Brain pericyte (primary cell): ENCODE results near the gene TTLL5.

Experiments
- DNase-seq: peaks from one replicate; pipeline ENCODE4 v3.0.0-alpha.2; 2012; ENCODE audit warnings: low read depth, low spot score

The TTLL5 gene, protein sequence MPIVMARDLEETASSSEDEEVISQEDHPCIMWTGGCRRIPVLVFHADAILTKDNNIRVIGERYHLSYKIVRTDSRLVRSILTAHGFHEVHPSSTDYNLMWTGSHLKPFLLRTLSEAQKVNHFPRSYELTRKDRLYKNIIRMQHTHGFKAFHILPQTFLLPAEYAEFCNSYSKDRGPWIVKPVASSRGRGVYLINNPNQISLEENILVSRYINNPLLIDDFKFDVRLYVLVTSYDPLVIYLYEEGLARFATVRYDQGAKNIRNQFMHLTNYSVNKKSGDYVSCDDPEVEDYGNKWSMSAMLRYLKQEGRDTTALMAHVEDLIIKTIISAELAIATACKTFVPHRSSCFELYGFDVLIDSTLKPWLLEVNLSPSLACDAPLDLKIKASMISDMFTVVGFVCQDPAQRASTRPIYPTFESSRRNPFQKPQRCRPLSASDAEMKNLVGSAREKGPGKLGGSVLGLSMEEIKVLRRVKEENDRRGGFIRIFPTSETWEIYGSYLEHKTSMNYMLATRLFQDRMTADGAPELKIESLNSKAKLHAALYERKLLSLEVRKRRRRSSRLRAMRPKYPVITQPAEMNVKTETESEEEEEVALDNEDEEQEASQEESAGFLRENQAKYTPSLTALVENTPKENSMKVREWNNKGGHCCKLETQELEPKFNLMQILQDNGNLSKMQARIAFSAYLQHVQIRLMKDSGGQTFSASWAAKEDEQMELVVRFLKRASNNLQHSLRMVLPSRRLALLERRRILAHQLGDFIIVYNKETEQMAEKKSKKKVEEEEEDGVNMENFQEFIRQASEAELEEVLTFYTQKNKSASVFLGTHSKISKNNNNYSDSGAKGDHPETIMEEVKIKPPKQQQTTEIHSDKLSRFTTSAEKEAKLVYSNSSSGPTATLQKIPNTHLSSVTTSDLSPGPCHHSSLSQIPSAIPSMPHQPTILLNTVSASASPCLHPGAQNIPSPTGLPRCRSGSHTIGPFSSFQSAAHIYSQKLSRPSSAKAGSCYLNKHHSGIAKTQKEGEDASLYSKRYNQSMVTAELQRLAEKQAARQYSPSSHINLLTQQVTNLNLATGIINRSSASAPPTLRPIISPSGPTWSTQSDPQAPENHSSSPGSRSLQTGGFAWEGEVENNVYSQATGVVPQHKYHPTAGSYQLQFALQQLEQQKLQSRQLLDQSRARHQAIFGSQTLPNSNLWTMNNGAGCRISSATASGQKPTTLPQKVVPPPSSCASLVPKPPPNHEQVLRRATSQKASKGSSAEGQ (N-terminal part only)

DNA sequence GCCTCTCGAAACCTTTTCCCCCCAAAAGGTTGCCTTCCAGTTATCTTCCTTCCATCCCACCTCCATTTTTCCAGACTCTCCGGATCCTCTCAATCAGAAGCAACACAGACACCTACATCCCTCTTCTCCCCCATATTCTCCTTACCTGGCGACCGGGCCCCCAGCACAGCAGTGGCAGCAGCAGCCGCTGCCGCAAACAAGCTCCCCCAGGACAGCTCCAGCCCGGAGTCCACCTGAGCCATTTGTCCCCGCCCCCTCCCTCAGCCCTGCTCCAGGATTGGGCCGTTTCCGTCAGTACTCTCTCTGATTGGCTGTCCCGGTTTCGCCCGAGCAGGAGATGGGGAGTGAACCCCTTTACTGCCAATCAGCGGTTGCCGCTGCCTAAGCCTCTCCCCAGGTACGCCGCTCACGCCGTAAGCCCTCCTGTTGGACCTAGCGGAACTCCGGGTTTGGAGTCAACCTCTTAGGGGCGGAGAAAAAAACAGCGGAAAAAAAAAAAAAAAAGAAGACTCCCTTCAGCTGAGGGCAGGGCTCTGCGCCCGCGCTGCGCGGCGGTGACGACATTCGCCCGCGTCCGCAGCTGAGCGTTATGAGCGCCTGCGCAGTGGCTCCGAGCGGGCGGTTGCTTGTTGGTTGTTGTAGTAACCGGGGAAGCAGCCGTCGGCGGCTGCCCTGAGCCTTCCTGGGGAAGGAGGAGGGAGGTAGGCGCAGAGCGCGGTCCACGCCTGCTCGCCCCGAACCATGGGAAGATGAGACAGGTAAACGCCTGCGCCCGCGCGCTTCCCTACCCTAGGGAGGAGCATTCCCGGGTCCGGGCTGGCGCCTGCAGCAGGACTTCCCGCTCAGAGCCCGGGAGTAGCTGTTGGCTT, at the start of gene TTLL5, which contains the start of gene ERG28:
Gene TTLL5, plus strand, starts transcription at position 617 of the 869 bp plus-strand sequence. CDS start 1,904 bp downstream, outside the sequence.
Gene ERG28, minus strand, starts transcription at position 247 of the 869 bp plus-strand sequence. CDS start 3,374 bp downstream, outside the sequence.
- DNase-seq: peak; percentile 97

DNA sequence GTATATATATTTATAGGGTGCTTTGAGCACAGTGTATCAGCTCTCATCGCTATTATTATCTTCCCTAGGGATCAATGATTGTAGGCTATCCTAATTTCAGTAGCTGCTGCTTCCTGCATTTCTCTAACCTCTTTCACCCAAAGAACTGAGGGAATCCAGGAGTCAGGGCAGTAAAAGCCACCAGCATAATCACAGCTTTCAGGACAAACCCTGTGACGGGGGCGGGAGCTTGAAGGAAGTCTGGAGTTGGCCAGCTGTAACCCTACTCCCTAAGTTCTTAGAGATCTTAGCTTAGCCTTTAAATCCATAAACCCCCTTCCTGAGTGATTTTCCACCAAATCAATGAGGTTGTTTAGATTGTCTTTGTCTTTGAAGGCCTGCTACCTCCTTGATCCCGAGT, 48.9 kb upstream of the TTLL5 start:
- no peak for DNase-seq

DNA sequence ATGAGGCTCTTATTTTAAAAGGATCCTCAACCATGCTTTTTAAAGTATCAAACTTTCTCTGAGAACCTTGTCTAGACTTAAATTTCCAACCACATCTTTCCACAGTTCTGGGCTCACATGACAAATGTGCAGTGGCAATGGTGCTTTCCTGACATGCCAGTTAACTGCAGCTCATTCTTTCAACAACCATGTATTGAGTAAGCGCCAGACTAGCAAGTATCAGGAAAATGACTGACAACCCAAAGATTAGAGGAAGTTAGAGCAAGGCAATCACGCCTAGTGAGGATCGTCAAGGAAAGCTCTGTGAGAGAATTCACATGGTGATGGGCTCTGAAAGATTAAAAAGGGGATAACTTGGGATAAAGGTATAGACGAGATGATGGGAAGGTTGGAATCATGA, 46.9 kb upstream of the TTLL5 start:
- no peak for DNase-seq

DNA sequence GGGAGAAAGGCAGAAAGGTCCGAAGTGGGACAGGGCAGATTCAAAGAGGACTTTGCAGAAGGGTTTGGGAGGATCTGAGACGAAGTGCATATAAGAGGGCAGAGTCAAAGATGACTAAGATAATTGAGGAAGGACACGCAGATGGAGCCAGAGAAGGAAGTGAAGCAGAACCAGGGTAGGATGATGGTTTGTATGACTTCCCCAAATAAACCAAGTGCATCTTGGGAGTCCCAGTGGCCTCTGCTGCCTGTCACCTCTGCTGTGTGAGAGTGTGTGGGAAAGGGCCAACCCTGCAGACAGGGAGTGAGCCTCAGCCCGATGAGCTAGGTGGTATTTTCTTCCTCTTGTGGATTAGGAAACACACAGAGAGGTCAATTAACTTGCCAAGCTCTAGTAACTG, 45.8 kb upstream of the TTLL5 start:
- no peak for DNase-seq

DNA sequence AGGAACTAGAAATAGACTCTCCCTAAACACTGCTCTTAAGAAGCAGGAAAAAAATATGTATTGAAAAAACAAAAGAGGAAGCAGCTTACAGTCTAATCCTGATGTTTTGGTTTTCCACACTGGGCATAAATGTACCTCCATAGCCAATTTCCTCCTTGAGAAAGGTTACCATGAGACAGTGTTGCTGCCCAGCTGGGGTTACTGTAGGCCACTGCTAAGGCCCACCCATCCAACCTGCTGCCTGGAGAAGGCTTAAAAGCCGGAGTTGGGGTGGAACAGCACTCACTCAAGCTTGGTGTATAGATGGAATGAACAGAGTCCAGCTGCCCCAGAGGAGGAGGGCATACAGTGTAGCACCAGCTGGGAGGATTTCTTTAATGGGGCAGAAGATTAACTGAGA, 41.5 kb upstream of the TTLL5 start:
- DNase-seq: no peak

DNA sequence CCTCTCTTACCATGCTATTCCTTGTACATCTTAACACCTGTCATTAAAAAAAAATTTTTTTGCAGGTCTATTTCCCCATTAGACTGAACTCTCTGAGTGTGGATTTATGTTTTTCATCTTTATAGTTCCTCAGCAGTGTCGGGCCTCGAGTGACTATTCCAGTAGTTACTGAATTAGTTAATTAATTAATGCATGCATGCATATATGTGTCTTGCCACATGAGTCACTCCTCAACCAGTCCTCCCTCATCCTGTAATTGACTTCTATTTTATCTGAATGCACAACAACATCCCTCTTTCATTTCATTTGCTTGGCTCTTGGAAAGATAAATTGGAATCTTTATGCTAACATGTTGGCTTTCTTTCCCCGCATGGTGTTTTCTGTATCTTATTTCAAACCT, 36.0 kb upstream of the TTLL5 start:
- DNase-seq: no peak

DNA sequence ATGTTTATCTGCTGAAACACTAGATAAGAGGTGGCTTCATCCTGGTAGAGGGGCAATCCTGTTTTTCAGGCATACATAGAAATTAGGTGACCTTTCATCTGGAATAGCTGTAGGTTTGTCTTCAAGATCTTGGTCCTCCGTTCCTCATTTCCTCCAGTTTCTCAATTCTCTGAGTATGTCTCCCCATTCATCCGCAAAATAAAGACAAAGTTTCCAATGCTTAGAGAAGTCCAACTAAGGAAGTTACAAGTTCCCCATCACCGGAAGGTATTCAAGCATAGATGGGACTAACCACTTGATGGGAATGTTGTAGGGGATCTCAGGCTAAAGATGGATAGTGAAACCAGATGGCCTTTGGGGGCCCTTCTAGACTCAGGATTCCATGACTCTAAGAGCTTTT, 34.6 kb upstream of the TTLL5 start:
- DNase-seq: no peak

DNA sequence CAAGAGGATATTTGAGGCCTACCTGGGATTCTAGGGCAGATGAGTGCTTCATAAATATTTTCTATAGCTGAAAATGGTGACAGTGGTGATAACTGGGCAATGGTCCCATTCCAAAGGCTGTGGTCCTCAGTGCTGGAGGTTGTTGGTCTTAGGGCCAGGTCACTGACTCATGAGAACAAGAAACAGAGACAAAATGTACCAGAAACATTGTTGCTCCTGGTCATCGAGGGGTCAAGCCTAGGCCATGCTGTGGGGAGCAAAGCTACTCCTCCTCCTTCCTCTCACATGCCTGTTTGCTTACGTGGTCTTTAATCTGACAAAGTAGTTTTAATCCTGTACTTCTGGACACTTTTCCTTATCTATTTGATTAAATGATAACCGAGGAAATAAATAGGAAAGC, 34.2 kb upstream of the TTLL5 start:
- DNase-seq: no peak

DNA sequence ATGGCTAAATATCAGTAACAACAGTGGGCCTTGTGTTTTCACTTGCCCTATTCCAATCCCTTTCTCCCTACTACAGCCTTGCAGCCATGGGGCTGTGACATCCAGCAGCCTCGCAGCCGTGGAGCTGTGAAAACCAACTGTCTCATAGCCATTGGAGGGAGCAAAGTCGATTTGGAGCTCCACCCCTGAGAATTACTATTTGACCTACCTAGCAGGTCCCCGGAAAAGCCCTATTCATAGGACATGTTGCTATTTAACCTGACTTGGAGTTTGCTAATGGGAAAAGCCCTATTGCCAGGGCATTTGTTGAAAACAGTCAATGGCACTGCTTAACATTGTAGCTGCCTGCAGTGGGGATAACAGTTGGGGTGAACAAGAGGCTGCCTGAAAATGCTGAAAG, 33.6 kb upstream of the TTLL5 start:
- DNase-seq: no peak

DNA sequence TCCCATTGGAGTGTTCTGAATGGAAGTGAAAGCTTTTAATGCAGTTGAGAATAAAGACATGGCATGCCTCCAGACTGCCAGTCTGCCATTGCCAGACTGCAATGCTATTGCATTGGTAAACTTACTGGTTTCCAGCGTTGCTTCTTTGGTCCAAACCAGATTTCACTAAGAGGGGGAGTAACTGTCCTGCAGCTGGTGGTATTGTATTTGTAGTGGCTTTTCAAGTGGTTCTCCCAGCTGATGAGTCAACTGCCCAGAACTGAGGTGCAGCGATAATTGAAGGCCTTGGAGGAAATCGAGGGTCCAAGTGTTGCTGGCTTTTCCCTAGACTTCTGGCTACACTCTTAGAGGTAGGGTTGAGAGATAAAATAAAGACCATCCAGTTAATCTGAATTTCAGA, 32.2 kb upstream of the TTLL5 start:
- no peak for DNase-seq

DNA sequence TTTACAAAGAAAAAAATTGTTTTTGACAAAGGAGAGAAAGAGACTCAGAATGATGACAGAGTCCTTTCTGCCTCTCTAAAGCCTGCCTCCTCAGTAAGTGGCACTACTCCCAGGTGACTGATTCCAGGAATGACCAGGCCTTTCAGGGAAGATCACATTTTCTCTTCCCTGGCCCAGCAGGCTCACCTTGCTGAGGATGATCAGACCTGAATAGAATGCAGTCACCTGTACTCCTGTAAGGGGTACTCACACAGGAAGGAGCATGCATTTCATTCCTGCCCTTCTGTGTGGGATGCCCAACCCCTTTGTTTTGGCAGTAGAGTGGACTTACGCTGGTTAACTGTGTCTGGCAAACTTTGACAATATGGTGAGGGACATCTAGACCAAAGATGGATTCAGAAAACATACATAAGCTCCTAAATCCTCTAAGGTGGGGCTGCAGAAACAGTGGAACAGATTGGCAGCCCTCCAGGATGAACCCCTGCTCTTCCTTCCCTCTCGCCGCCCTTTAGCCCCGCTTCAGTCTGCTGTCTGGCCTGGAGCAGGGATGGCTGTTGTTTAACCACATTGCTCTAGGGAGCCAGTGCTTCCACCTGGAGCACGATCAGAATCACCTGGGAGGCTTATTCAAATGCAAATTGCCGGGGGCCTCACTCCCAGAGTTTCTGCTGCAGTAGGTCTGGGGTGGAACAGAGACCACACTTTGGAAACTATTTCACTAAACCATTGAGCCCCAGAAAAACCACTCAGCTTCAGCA, 30.2 kb upstream of the TTLL5 start:
- no peak for DNase-seq

DNA sequence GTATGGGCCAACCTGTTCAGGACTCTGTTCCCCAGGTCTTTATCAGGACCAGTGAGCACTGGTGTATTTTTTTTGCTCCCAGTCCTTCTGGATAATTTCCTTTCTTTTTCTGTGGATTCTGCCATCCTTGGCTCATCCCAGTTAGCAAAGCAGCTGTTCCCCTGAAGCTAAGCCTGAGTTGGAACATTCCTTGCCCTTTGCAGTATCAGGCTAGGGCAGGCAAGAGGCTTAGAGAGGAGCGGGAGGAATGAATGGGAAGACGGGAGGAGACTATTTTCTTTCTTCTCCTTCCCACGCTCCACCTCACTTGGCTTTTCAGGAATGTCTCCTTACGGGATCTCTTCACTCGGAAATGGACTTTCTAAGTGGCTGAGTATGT, 29.6 kb upstream of the TTLL5 start:
- DNase-seq: no peak

DNA sequence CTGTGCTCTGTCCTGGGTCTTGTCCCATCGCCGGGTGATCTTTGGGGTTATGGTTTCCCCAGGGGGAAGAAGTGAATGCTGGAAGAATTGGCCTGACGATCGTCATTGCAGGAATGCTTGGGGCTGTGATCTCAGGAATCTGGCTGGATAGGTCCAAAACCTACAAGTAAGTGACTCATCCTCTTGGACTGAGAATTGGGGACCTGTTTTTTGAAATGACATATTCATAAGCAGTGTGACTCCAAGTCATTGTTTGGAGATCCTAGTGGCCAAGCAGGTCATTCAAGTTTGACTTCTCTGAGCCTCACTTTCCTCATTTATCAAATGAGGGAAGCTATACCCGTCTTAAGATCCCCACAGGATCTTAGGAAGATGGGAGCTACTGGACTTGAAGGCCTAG, 26.2 kb upstream of the TTLL5 start:
- no peak for DNase-seq

DNA sequence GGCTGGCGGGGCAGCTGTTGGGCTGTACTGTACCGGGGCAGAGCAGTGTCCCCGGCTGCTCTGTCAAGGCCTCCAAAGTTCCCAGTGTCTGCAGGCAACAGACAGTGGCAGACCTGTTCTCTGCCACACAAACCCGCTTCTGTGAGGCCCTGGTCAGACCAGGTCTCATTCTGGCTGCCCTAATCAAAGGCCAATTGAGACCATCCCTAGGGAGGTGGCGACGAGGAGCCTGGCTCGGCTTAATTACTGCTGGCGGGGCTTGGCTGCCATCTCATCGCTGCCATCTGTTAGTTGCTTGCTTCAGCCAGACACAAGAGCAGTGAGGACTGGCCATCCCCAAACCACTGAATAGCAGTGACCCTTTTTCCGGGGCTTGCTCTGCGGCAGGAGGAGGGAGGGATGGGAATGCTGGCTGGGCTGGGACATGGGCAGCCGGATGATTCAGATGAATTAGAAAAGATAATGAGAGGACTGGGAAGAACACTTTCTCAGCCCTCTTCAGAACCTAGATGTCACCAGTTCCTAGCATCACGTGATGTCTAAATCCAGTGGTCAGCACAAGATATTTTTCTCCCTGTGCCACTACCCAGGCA, 24.9 kb upstream of the TTLL5 start:
- no peak for DNase-seq

DNA sequence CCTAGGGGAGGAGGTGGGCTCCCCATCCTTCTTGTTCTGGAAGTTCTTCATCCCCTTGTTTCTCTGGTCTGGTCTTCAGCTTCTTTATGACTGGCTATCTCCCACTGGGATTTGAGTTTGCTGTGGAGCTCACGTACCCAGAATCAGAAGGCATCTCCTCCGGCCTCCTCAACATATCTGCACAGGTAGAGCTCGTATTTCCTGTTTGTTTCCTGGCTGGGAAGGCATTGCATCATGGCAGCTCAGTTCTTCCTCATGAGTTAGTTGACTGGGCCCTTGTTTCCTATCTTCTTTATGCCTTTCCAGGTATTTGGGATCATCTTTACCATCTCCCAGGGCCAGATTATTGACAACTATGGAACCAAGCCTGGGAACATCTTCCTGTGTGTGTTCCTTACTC, 20.2 kb upstream of the TTLL5 start:
- no peak for DNase-seq

DNA sequence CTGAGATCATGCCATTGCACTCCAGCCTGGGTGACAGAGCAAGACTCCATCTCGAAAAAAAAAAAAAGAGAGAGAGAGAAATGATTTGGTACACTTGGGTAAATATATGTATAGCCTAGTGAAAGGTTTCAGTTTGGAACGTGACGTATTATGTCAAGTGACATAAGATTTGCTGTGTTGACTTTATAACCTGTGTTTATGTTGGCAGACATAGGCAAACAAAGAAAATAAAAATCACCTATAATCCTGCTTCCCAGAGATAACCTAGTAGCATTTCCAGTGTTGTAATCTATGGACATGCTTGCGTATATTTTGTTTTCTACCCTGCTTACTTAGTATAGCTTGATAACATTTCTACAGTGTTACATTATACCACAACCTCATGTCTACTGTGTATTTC, 17.1 kb upstream of the TTLL5 start:
- DNase-seq: no peak

DNA sequence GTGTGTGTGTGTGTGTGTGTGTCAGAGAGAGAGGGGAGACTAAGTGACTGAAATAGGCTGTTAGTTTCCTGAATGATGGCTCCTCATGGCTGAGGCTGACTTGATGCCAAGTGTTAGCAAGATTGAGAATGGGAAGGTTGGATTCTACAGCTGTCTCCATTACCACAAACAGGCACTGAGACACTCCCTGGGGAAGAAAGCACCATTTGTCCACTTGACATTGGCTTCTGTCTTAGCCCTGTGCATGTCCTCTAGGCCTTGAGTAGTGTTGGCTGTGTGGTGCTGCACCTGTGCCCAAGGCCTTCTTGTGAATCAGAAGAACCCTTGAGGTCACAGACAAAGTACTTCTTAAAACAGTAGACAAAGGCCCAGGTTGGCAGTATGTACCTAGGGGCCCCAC, 16.0 kb upstream of the TTLL5 start:
- no peak for DNase-seq

DNA sequence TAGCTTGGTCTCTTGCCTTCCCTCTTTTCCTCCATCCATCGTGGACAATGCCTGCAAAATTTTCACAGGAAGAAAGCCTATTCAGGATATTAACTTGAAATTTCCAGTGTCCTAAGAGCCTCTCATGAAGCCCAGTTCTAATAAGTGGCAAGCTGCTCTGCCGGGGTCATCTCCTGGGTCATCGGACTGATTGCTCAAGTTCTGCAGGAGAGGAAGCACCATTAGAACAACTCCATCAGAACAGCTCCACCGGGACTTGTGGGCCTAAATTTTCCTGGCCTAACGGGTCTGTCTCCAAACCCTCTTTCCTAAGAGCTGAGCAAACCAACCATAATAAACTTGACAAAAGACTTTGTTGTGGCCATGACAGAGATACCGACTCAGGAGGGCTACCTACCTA, 14.3 kb upstream of the TTLL5 start:
- DNase-seq: no peak

DNA sequence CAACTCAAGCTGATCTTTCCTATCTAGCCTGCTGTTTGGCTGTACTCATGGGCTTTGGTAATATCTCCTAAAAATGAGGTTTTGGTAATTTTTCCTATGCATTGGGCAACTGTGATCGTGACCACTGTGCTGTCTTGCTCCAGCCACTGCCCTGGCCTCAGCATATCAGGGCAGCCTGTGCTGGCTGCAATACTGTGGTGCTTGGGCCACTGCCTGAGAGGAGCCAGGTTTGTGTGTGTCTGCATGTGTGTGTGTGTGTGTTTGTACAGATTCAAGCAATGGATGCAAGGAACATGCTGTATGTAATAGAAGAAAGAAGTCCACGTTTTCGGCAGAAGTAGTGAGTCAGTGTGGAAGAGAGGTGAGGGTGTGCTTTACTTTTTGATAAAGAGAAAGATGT, 13.4 kb upstream of the TTLL5 start:
- no peak for DNase-seq
